Ishikawa (cell line): ENCODE results near the gene SRGAP1.

ENCODE experiments used
- CEBPB ChIP-seq: IDR thresholded peaks from 2 replicates; pipeline ENCODE4 v1.6.1; 2012
- CREB1 ChIP-seq: IDR thresholded peaks from 2 replicates; pipeline ENCODE4 v1.6.1; 2012; ENCODE audit warnings: low read depth
- EGR1 ChIP-seq: IDR thresholded peaks from 2 replicates; pipeline ENCODE4 v1.6.1; 2012
- EP300 ChIP-seq: IDR thresholded peaks from 2 replicates; pipeline ENCODE4 v1.6.1; 2012; ENCODE audit warnings: borderline replicate concordance
- FOXM1 ChIP-seq: IDR thresholded peaks from 2 replicates; pipeline ENCODE4 v1.6.1; 2012; ENCODE audit warnings: low read depth, borderline replicate concordance
- MAX ChIP-seq: IDR thresholded peaks from 2 replicates; pipeline ENCODE4 v1.6.1; 2012
- NFIC ChIP-seq: IDR thresholded peaks from 2 replicates; pipeline ENCODE4 v1.6.1; 2012
- RAD21 ChIP-seq: IDR thresholded peaks from 2 replicates; pipeline ENCODE4 v1.6.1; 2012; ENCODE audit warnings: low read depth
- TAF1 ChIP-seq: IDR thresholded peaks from 2 replicates; pipeline ENCODE4 v1.6.1; 2012; ENCODE audit warnings: low read depth, mild to moderate bottlenecking
- TCF12 ChIP-seq: IDR thresholded peaks from 2 replicates; pipeline ENCODE4 v1.6.1; 2012; ENCODE audit warnings: low read depth
- TEAD4 ChIP-seq: IDR thresholded peaks from 2 replicates; pipeline ENCODE4 v1.6.1; 2012
- USF1 ChIP-seq: IDR thresholded peaks from 2 replicates; pipeline ENCODE4 v1.6.1; 2012
- YY1 ChIP-seq: IDR thresholded peaks from 2 replicates; pipeline ENCODE4 v1.6.1; 2012; ENCODE audit warnings: low read depth
- ZBTB7A ChIP-seq: IDR thresholded peaks from 2 replicates; pipeline ENCODE4 v1.6.1; 2012; ENCODE audit warnings: low read depth
- TF ChIP-seq, protein P1 (sequence below): IDR thresholded peaks from 2 replicates; pipeline ENCODE4 v1.6.1; 2012; ENCODE audit warnings: low read depth, mild to moderate bottlenecking

SRGAP1 gene

GRCh38 chr12:63934936-63935335 is 90.4 kb downstream of the SRGAP1 start:
- TF ChIP-seq NFIC (no peak), FOXM1 (no peak), EGR1 (no peak), ZBTB7A (no peak), CEBPB (no peak), TAF1 (no peak), USF1 (no peak), EP300 (no peak), TEAD4 (no peak), MAX (no peak)
- TF ChIP-seq, protein P1, sequence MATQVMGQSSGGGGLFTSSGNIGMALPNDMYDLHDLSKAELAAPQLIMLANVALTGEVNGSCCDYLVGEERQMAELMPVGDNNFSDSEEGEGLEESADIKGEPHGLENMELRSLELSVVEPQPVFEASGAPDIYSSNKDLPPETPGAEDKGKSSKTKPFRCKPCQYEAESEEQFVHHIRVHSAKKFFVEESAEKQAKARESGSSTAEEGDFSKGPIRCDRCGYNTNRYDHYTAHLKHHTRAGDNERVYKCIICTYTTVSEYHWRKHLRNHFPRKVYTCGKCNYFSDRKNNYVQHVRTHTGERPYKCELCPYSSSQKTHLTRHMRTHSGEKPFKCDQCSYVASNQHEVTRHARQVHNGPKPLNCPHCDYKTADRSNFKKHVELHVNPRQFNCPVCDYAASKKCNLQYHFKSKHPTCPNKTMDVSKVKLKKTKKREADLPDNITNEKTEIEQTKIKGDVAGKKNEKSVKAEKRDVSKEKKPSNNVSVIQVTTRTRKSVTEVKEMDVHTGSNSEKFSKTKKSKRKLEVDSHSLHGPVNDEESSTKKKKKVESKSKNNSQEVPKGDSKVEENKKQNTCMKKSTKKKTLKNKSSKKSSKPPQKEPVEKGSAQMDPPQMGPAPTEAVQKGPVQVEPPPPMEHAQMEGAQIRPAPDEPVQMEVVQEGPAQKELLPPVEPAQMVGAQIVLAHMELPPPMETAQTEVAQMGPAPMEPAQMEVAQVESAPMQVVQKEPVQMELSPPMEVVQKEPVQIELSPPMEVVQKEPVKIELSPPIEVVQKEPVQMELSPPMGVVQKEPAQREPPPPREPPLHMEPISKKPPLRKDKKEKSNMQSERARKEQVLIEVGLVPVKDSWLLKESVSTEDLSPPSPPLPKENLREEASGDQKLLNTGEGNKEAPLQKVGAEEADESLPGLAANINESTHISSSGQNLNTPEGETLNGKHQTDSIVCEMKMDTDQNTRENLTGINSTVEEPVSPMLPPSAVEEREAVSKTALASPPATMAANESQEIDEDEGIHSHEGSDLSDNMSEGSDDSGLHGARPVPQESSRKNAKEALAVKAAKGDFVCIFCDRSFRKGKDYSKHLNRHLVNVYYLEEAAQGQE, result no peak

- TF ChIP-seq TEAD4 (no peak), TAF1 (no peak), ZBTB7A (no peak)
These were observed 90.9 kb downstream of the SRGAP1 start for GRCh38 chr12:63935361-63935760.

GRCh38 chr12:63937378-63938316 is 93.1 kb downstream of the SRGAP1 start:
- TF ChIP-seq EGR1, result no peak
- no peak for TF ChIP-seq CEBPB
- TF ChIP-seq USF1, result no peak
- no peak for TF ChIP-seq YY1
- no peak for TF ChIP-seq FOXM1
- TF ChIP-seq TAF1, result no peak
- no peak for TF ChIP-seq NFIC
- no peak for TF ChIP-seq EP300
- TF ChIP-seq, protein P1, result no peak
- no peak for TF ChIP-seq RAD21
- TF ChIP-seq TEAD4, result no peak
- no peak for TF ChIP-seq MAX
- no peak for TF ChIP-seq ZBTB7A
- no peak for TF ChIP-seq CREB1
- no peak for TF ChIP-seq TCF12

GRCh38 chr12:63940310-63941005 is 96.0 kb downstream of the SRGAP1 start:
- TF ChIP-seq YY1 (no peak), TAF1 (no peak), USF1 (no peak), EGR1 (no peak), CEBPB (no peak), CREB1 (no peak), NFIC (no peak), FOXM1 (no peak)

DNA sequence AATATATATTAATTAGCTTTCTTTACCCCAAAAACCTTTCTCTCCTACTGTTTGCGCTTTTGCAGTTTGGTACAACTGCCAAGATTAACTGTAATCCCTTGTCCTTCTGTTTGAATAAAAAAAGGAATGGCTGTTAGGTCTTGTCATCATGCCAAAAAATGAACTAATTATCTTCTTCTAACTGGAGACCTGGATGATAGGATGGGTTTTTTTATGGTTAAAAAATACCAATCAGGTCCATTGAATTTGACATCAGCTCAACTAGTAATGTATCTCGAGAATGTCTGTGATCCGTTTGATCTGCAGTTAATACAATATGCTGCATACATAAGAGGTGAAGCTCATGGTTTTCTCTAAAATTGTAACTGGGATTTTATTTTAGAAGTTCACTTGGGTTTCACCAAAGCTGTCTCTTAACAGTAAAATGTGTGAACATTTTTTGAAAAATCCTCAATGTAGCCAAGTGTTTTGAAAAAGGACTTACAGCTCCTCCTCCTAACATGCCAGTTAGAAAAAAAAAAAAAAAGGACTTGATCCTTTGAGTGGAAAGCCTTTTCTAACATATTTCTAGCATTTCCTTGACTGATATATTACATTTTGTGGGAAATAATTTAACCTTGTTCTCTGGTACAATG is 96.8 kb downstream of the SRGAP1 start:
- TF ChIP-seq USF1 (no peak), TEAD4 (no peak), NFIC (no peak), ZBTB7A (no peak), TAF1 (no peak)
